DOHH2 (cell line): ENCODE results near the gene RCN1.

Experiments
- CTCF ChIP-seq: fragments of 200-600 bp; sonication (generic); IDR thresholded peaks from one replicate; pipeline ENCODE4 v1.5.1; 2014; ENCODE audit warnings: antibody characterized with exemption, mild to moderate bottlenecking, low read depth, low read length; ENCODE audit not compliant: poor library complexity, severe bottlenecking
- EZH2phosphoT487 ChIP-seq: fragments of 200-600 bp; sonication (generic); IDR thresholded peaks from 2 replicates; pipeline ENCODE4 v1.6.1; 2017; ENCODE audit warnings: borderline replicate concordance, mild to moderate bottlenecking, antibody characterized with exemption, low read length, moderate library complexity, mixed read lengths

DNA sequence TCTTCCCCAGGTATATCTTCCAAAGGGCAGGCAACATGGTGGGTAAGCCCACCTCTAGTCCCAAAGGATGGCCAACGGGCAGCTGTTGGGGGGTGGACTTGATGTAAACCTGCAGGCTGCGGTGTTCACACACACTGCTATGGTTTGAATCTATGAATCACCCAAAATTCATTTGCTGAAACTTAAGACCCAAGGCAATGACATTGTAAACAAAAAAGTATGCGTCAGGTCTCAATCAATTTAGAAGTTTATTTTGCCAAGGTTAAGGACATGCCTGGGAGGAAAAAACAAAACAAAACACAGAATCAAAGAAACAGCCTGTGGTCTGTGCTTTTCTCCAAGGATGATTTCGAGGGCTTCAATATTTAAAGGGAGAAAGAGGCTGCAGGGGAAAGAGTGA, 18.3 kb downstream of the RCN1 start:
- TF ChIP-seq CTCF (no peak), EZH2phosphoT487 (no peak)
